HepG2 (cell line): ENCODE data around the gene TH. TPM values are rescaled to one million over a fixed set of nuclear protein-coding genes. Genes with fewer than 3 reads are reported as not detected.

ENCODE experiments used
- ARID4A ChIP-seq: sonication (generic); formaldehyde crosslinking; IDR thresholded peaks from 2 replicates; pipeline ENCODE4 v1.5.0; 2020; ENCODE audit warnings: mild to moderate bottlenecking, missing genetic modification reagents, borderline replicate concordance
- ATF5 ChIP-seq: sonication (generic); formaldehyde crosslinking; IDR thresholded peaks from 2 replicates; pipeline ENCODE4 v1.4.0; 2020; ENCODE audit warnings: mild to moderate bottlenecking, low read depth, missing genetic modification reagents
- BCL6 ChIP-seq: IDR thresholded peaks from 2 replicates; pipeline ENCODE4 v1.6.1; 2016; ENCODE audit warnings: missing genetic modification reagents, missing compliant biosample characterization
- FOXO1 ChIP-seq: sonication (generic); formaldehyde crosslinking; IDR thresholded peaks from 2 replicates; pipeline ENCODE4 v1.4.0; 2020; ENCODE audit warnings: missing genetic modification reagents
- HDAC6 ChIP-seq: fragments of 200-600 bp; sonication (generic); IDR thresholded peaks from 2 replicates; pipeline ENCODE4 v1.7.0; 2017; ENCODE audit warnings: mild to moderate bottlenecking, antibody characterized with exemption, low read length, low read depth
- IRF2 ChIP-seq: IDR thresholded peaks from 2 replicates; pipeline ENCODE4 v1.6.1; 2018; ENCODE audit warnings: missing genetic modification reagents, missing compliant biosample characterization
- KMT2A ChIP-seq: sonication (generic); formaldehyde crosslinking; IDR thresholded peaks from 2 replicates; pipeline ENCODE4 v1.4.0; 2020; ENCODE audit warnings: missing genetic modification reagents
- LRRFIP1 ChIP-seq: sonication (generic); formaldehyde crosslinking; conservative IDR thresholded peaks from 2 replicates; pipeline ENCODE4 v1.4.0; 2020; ENCODE audit warnings: missing genetic modification reagents
- MAF1 ChIP-seq: sonication (generic); formaldehyde crosslinking; IDR thresholded peaks from 2 replicates; pipeline ENCODE4 v1.5.0; 2020; ENCODE audit warnings: missing genetic modification reagents, borderline replicate concordance
- NR1H2 ChIP-seq: sonication (generic); formaldehyde crosslinking; IDR thresholded peaks from 2 replicates; pipeline ENCODE4 v1.8.1; 2022; ENCODE audit warnings: low read depth, missing genetic modification reagents, borderline replicate concordance
- PAF1 ChIP-seq: IDR thresholded peaks from 2 replicates; pipeline ENCODE4 v1.6.1; 2016; ENCODE audit warnings: missing genetic modification reagents, missing compliant biosample characterization
- RBM39 ChIP-seq: fragments of 200-400 bp; formaldehyde crosslinking; IDR thresholded peaks from one replicate; pipeline ENCODE4 v1.6.1; 2018; ENCODE audit warnings: antibody characterized with exemption, mild to moderate bottlenecking, low read depth, low read length; ENCODE audit not compliant: poor library complexity, severe bottlenecking
- RORA ChIP-seq: sonication (generic); formaldehyde crosslinking; IDR thresholded peaks from 2 replicates; pipeline ENCODE4 v1.5.0; 2020; ENCODE audit warnings: mild to moderate bottlenecking, missing genetic modification reagents, moderate library complexity
- SMAD9 ChIP-seq: sonication (generic); formaldehyde crosslinking; IDR thresholded peaks from 2 replicates; pipeline ENCODE4 v1.5.1; 2020; ENCODE audit warnings: mild to moderate bottlenecking, missing genetic modification reagents
- SSRP1 ChIP-seq: IDR thresholded peaks from 2 replicates; pipeline ENCODE4 v1.6.1; 2016; ENCODE audit warnings: control low read depth
- TEAD2 ChIP-seq: sonication (generic); formaldehyde crosslinking; IDR thresholded peaks from 2 replicates; pipeline ENCODE4 v1.9.0; 2021; ENCODE audit warnings: missing genetic modification reagents
- TEAD3 ChIP-seq: optimal IDR thresholded peaks from 2 replicates; pipeline ENCODE3; 2016; ENCODE audit warnings: borderline replicate concordance
- ZFY ChIP-seq: sonication (generic); formaldehyde crosslinking; IDR thresholded peaks from 2 replicates; pipeline ENCODE4 v1.4.0; 2020; ENCODE audit warnings: missing genetic modification reagents
- ZNF275 ChIP-seq: sonication (generic); formaldehyde crosslinking; IDR thresholded peaks from 2 replicates; pipeline ENCODE4 v1.8.0; 2022; ENCODE audit warnings: missing genetic modification reagents, mild to moderate bottlenecking, inconsistent platforms, borderline replicate concordance
- ZNF432 ChIP-seq: sonication (generic); formaldehyde crosslinking; IDR thresholded peaks from 2 replicates; pipeline ENCODE4 v1.5.0; 2020; ENCODE audit warnings: missing genetic modification reagents, mild to moderate bottlenecking, borderline replicate concordance
- ZNF713 ChIP-seq: sonication (generic); formaldehyde crosslinking; IDR thresholded peaks from 2 replicates; pipeline ENCODE4 v1.4.0; 2020; ENCODE audit warnings: mild to moderate bottlenecking, missing genetic modification reagents
- ZNF720 ChIP-seq: sonication (generic); formaldehyde crosslinking; IDR thresholded peaks from 2 replicates; pipeline ENCODE4 v1.4.0; 2020; ENCODE audit warnings: missing genetic modification reagents
- ZSCAN31 ChIP-seq: sonication (generic); formaldehyde crosslinking; IDR thresholded peaks from 2 replicates; pipeline ENCODE4 v1.5.0; 2020; ENCODE audit warnings: low read depth, mild to moderate bottlenecking, missing genetic modification reagents
- polyA plus RNA-seq, 8 experiments: library from polyadenylated mRNA; depleted of rRNA in 3 of 8; stranded (reverse) in 7 of 8; unstranded in 1 of 8; fragments of >200 nt; fragmentation: Illumina TruSeq in 4 of 8; extraction: Trizol in 4 of 8; gene quantifications; 2 replicates each; pipeline versions ENCODE4 v1.2.1 to v1.2.3, GENCODE V29; 2011 to 2016; ENCODE audit warnings: low read depth in 4 of 8, missing spikeins in 1 of 8, mixed read lengths in 1 of 8; ENCODE audit not compliant: insufficient read depth in 1 of 8
- total RNA-seq, 5 experiments: library from RNA; depleted of rRNA; stranded (reverse); fragments of >200 nt; fragmentation: Illumina TruSeq; extraction: Trizol; gene quantifications; 2 replicates each; pipeline ENCODE4 v1.2.3, GENCODE V29; 2016; ENCODE audit warnings: low read depth in 1 of 5

Gene TH
- total and polyA plus RNA-seq, 2 of the 13 experiments (the other 11 are each of a cell fraction or from before 2014, with no cell fraction given) = 0.36 TPM; not detected in 1

GRCh38 chr11:2135648-2136201 lies 35.9 kb downstream of the TH start (continued):
- no peak for TF ChIP-seq ARID4A (CRISPR knock-in tag)
- TF ChIP-seq LRRFIP1 (CRISPR knock-in tag) = no peak
- peak; percentile 55 for TF ChIP-seq ZFY (CRISPR knock-in tag)
- no peak for TF ChIP-seq ZNF720 (CRISPR knock-in tag)
- 0 out of 2 replicates have a peak, but pooled peaks have one; percentile 27 for TF ChIP-seq ZSCAN31
- peak; percentile 9 for TF ChIP-seq TEAD3 (CRISPR knock-in tag)
- TF ChIP-seq ATF5 (CRISPR knock-in tag) = no peak
- no peak for TF ChIP-seq BCL6 (CRISPR knock-in tag)
- no peak for TF ChIP-seq MAF1
- TF ChIP-seq ZNF713 (CRISPR knock-in tag) = no peak
- no peak for TF ChIP-seq RBM39
- TF ChIP-seq RORA (CRISPR knock-in tag) = no peak
- no peak; the same call in none of the 2 replicates for TF ChIP-seq PAF1
- TF ChIP-seq TEAD2 (CRISPR knock-in tag) = no peak
- TF ChIP-seq NR1H2 = no peak
- TF ChIP-seq HDAC6 = no peak
- no peak for TF ChIP-seq SMAD9 (CRISPR knock-in tag)
- TF ChIP-seq IRF2 (CRISPR knock-in tag) = no peak
- TF ChIP-seq ZNF432 (CRISPR knock-in tag) = no peak
- TF ChIP-seq SSRP1 (CRISPR knock-in tag) = no peak; the same call in 1 of the 2 replicates
- no peak for TF ChIP-seq FOXO1
- TF ChIP-seq ZNF275 (CRISPR knock-in tag) = no peak
- no peak for TF ChIP-seq KMT2A (CRISPR knock-in tag)
